GM21447 (cell line): ENCODE data around the gene CREM.
A peak's percentile ranks its signal among the peaks of the same experiment; 100 is the strongest.

Experiments used
- ATAC-seq: cut with Tn5 transposase; IDR thresholded peaks from one replicate; pipeline ENCODE4 v1.9.1; 2021; ENCODE audit not compliant: unreplicated experiment

CREM gene

GRCh38 chr10:35135861-35136260 lies 9.2 kb downstream of the CREM start:
- no peak for ATAC-seq

- peak; percentile 51 for ATAC-seq
Measured at GRCh38 chr10:35136263-35136815, 9.7 kb downstream of the CREM start.

- ATAC-seq: no peak
Measured at GRCh38 chr10:35140126-35140525, 13.5 kb downstream of the CREM start.

GRCh38 chr10:35140727-35141126 lies 14.1 kb downstream of the CREM start:
- ATAC-seq: no peak

GRCh38 chr10:35150308-35150707 lies 23.7 kb downstream of the CREM start:
- ATAC-seq: no peak

GRCh38 chr10:35152992-35153391 lies 26.3 kb downstream of the CREM start:
- ATAC-seq: no peak

- ATAC-seq: no peak
Measured at GRCh38 chr10:35153716-35154115, 27.1 kb downstream of the CREM start.

- ATAC-seq: no peak
Measured at GRCh38 chr10:35160743-35161142, 34.1 kb downstream of the CREM start.

GRCh38 chr10:35161906-35162305 lies 35.3 kb downstream of the CREM start:
- ATAC-seq: no peak

- no peak for ATAC-seq
Measured at GRCh38 chr10:35165136-35165535, 38.5 kb downstream of the CREM start.

- no peak for ATAC-seq
Measured at GRCh38 chr10:35165811-35166210, 39.2 kb downstream of the CREM start.

GRCh38 chr10:35166607-35167006 lies 40.0 kb downstream of the CREM start:
- ATAC-seq: no peak

GRCh38 chr10:35167342-35167741 lies 40.7 kb downstream of the CREM start:
- ATAC-seq: no peak

GRCh38 chr10:35172146-35172545 lies 45.5 kb downstream of the CREM start:
- no peak for ATAC-seq

GRCh38 chr10:35172574-35172973 lies 45.9 kb downstream of the CREM start:
- no peak for ATAC-seq

GRCh38 chr10:35178331-35178730 lies 51.7 kb downstream of the CREM start:
- ATAC-seq: no peak

- ATAC-seq: no peak
Measured at GRCh38 chr10:35182631-35183510, 56.2 kb downstream of the CREM start.

GRCh38 chr10:35184527-35185171 lies 58.0 kb downstream of the CREM start:
- ATAC-seq: peak; percentile 59

GRCh38 chr10:35185260-35186034 lies 58.8 kb downstream of the CREM start:
- ATAC-seq: no peak

- no peak for ATAC-seq
Measured at GRCh38 chr10:35188954-35189353, 62.3 kb downstream of the CREM start.

- no peak for ATAC-seq
Measured at GRCh38 chr10:35191523-35191922, 64.9 kb downstream of the CREM start.
